Stimulated activated CD4-positive, alpha-beta T cell treated with anti-CD3 and anti-CD28 coated beads, TNF-alpha, amount 100 ng/mL, for 1 hour (primary cell): ENCODE data around the gene NPEPPS.

ENCODE experiments used
- DNase-seq, 3 donors: peaks; one replicate each; pipeline ENCODE4 v3.0.0-alpha.2; 2020; ENCODE audit warnings: low read depth in 3 of 3, low spot score in 1 of 3

The NPEPPS gene

GRCh38 chr17:47660064-47660492, 129.2 kb downstream of the NPEPPS start:
- no peak for DNase-seq

- DNase-seq, result peak in 2 of 3 donors; percentile 24 to 25
Measured at GRCh38 chr17:47663912-47664623, 133.2 kb downstream of the NPEPPS start.

GRCh38 chr17:47664624-47664941, 133.7 kb downstream of the NPEPPS start:
- DNase-seq, result no peak

- no peak for DNase-seq
Measured at GRCh38 chr17:47665655-47666054, 134.7 kb downstream of the NPEPPS start.

- no peak for DNase-seq
Measured at GRCh38 chr17:47669081-47669480, 138.2 kb downstream of the NPEPPS start.

- no peak for DNase-seq
Measured at GRCh38 chr17:47670064-47670463, 139.2 kb downstream of the NPEPPS start.
